NCI-H774 (cell line): ENCODE results near the gene EMCN.

Source experiments
- DNase-seq: peaks from one replicate; lab custom pipeline; 2025; lab: John Stamatoyannopoulos, UW

Gene EMCN

GRCh38 chr4:100493756-100494155 lies 24.1 kb downstream of the EMCN start:
- no peak for DNase-seq

DNA sequence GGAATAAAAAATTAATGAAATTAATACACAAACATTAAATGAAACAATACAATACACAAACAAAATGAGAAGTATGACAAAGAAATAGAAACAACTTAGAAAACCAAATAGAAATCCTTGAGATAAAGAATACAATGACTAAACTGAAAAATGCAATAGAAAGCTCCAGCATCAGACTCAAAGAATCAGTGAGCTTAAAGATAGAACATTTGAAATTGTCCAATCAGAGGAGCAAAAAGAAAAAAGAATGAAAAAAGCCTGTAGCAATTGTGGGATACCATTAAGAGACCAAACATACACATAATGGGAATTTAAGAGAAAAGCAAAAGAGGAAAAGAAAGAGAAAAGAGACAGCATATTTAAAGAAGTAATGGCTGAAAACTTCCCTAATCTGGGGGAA lies 25.7 kb downstream of the EMCN start:
- no peak for DNase-seq

DNA sequence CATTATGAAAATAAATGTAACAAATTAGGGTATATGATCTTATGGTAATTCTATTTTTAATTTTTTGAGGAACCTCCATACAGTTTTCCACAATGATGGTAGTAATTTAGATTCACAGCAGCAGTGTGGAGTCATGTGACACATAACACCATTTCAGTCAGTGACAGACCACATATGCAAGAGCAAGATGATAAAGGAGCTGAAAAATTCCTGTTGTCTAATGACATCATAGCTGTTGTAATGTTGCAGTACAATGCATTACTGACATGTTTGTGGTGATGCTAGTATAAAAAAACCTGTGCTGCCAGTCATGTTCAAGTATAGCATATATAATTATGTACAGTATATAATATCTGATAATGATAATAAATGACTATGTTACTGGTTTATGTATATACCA lies 28.5 kb downstream of the EMCN start:
- DNase-seq = no peak

- no peak for DNase-seq
Observed at GRCh38 chr4:100486496-100486895, 31.3 kb downstream of the EMCN start.

DNA sequence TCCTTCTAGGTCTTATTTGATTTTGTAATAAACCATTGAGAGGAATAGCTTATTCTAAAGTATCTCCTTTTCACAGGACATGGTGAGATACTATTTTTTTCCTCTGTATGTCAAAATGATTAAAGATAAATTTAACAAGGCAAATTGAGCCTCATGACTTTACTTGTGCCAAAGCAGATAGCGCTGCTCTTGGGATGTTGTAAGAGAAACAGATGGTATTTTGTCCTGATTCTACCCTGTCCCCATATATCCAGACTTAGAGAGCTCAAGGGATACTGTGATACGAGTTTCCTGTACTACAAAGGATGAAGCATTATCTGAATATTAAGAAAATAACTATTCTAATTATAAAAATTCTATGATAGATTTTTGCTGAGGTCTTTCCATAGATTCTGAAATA lies 34.0 kb downstream of the EMCN start:
- DNase-seq = no peak

GRCh38 chr4:100479971-100480370 lies 37.9 kb downstream of the EMCN start:
- DNase-seq = no peak

DNA sequence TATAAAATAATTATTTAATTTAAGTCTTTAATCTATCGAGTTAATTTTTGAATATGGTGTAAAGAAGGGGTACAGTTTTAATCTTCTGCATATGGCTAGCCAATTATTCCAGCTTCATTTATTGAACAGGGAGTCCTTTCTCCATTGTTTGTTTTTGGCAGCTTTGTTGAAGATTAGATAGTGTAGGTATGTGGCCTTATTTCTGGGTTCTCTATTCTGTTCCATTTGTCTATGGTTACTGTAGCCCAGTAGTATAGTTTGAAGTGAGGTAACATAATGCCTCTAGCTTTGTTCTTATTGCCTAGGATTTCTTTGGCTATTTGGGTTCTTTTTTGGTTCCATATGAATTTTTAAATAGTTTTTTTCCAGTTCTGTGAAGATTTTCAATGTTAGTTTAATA lies 48.3 kb downstream of the EMCN start:
- no peak for DNase-seq

- DNase-seq = no peak
Observed at GRCh38 chr4:100466501-100466900, 51.3 kb downstream of the EMCN start.

- DNase-seq = no peak
Observed at GRCh38 chr4:100461807-100462605, 55.8 kb downstream of the EMCN start.

DNA sequence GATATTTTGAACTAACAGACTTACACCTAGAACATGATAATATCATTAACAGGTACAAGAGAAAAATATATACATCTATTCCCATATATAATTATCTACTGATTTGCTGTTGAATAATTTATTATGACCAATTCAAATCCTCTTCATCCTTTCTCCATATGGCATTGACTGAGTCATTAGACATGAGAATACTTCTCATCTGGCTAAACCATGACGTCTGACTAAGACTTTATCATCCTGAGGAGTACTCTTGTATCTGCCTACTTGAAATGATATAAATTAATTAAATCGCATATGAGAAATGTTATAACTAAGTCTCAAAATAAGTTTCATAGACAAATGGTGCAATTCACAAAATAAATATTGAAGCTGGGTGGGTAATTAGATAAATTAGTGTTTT lies 67.4 kb downstream of the EMCN start:
- DNase-seq = no peak

- DNase-seq = no peak
Observed at GRCh38 chr4:100431416-100431815, 86.4 kb downstream of the EMCN start.

DNA sequence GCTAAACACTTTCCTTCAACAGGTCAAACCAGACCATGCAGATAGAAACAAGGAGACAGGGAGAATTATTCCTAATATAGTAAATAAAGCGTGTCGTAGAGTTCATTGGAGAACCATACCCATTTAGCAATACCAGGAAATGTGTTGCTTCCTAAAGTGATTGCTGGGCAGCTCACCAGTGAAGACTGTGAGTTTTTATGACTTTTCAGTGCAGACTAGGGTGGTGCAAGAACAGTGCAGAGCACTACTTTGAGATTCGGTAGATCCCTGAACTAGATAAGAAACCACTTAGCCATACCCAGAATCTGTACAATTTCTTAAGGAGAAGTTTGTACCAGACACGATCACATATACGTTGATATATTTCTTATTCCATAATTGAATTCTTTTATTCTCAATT lies 87.4 kb downstream of the EMCN start:
- no peak for DNase-seq

DNA sequence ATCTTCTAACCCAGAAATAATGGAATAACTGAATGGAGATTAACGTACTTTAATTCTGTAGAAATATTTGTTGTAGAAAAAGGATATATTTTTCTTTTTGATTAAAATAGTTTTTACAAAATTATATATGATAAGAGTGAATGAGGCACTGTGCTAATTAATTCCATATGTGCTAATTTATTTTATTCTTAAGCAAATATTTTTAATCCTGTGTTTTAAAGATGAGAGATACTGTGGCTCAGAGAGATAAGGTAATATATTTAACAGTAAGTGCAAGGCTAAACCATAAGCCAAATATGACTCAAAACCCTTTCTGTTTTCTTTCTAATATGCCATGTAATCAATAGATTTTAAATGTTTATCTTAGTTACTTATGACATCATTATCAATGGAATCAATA lies 88.2 kb downstream of the EMCN start:
- no peak for DNase-seq

DNA sequence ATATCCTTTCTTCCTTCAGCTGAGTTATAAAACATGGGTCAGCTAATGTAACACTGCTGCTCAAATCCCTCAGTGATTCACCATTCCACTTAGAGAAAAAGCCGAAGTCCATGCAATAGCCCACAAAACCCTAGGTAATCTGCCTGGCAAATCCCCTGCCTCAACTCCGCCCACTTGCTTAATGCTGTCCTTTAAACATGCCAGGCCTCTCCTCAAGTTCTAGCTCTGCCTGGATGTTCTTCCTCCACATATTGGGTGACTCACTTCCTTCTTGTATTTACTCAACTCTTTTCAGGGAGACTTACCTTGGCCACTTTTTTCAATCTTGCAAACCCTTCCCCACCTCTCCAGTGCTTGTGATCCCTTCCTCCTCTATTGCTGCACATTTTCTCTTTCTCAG lies 89.8 kb downstream of the EMCN start:
- no peak for DNase-seq

DNA sequence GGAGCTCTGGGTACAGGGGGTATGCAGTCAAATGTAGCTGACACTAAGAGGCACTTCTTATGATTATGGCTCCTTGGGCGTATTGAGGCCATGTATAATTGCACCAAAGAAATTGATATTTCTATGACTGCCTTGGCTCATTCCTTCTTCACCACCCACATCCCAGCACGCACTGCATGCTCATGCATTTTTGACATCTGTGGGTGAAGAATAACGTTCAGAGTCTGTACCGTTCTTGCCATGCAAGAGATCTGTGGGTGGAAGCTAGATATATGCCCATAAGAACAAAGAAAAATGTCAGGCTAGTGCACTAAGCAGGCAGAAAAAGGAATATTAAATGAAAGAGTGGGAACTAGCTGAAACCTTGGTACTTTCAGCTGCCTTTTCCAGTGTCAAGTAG lies 93.4 kb downstream of the EMCN start:
- DNase-seq = no peak

GRCh38 chr4:100422894-100423293 lies 94.9 kb downstream of the EMCN start:
- DNase-seq = no peak

GRCh38 chr4:100421361-100421978 lies 96.4 kb downstream of the EMCN start:
- no peak for DNase-seq

- DNase-seq = no peak
Observed at GRCh38 chr4:100420571-100420970, 97.3 kb downstream of the EMCN start.

GRCh38 chr4:100417565-100417964 lies 100.3 kb downstream of the EMCN start:
- no peak for DNase-seq

- no peak for DNase-seq
Observed at GRCh38 chr4:100414016-100414790, 103.6 kb downstream of the EMCN start.

DNA sequence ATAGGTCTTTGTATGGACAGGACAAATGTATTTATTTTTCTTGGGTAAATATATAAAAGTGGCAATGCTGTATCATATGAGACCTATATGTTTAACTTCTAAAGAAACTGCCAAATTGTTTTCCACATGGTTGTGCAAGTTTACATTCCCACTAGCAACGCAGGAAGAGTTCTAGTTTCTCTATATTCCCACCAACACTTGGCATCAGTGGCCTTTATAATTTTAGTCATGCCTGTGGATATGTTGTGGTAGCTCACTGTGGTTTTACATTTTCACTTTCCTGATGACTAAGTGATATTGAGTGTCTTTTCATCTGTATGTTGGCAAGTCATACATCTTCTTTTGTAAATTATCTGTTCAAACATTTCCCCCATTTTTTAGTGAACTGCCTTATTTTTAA lies 126.0 kb downstream of the EMCN start:
- DNase-seq = no peak

DNA sequence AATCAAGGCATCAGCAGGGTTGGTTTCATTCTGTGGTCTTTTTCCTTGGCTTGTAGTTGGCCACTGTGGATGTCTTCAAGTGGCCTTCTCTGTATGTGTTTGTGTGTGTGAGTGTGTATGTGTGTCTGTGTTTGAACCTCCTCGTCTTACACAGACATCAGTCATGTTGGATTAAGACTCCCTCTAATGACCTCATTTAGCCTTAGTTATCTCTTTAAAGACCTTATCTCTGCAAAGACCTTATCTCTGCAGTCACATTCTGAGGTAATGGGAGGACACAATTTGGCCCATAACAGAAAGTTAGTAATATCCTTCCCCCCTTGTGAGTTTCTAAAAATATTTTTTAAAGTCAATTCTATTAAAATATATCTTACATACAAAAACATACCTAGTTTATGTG lies 126.7 kb downstream of the EMCN start:
- DNase-seq = no peak

- no peak for DNase-seq
Observed at GRCh38 chr4:100386270-100386669, 131.6 kb downstream of the EMCN start.
